ENCODE results near the gene ANP32E. TPM values are rescaled to one million over a fixed set of nuclear protein-coding genes. Genes with fewer than 3 reads are reported as not detected.

The ANP32E gene
- total RNA-seq, 4 donors from 2014 or later = 19.3 to 25.8 (median 24.5) TPM

DNA sequence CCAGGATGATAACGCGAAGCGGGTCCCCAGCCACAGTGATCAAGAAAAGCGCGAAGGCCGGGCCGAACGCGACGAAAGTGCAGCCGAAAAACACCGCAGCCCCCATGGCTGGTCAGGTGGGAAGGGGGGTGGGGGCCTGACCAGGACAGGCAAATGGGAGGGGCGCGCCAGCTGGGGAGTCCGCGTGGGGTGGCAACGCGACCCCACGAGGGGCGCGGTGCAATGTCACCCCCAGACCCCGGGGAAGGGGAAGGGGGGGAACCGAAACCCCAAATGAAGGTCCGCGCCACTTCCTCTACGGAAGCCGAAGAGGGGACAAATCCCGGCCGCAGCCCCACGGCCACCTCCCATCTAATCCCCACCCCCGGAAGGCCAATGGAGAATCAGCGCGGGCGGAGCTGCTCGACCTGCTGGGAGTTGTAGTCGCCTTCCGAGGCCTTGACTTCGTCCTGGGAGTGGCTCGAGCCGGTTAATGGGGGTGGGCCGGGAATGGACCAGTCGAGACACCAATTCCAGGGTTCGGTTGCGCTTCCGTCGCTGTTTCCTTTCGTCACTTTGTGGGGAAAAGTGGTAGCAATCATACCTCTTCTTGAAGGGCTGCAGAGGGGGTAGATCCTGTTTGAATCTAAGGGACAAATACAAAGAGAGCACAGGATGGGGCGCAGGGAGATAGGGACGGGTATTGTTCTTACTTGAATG lies 32.9 kb upstream of the ANP32E start, which contains the start of gene APH1A:
TSS of gene APH1A (minus strand) at position 312 of the 699 bp plus-strand sequence. CDS start at position 106, 206 bp downstream.
- no peaks in the 10 kb centered on the region for H3K27me3 ChIP-seq
- 1% methylated on average over 29 to 45 of the region's 49 CpGs for WGBS, 2 donors
- H3K9me3 ChIP-seq = no peaks in the 10 kb centered on the region
- no peak for TF ChIP-seq CTCF (IDR thresholded peaks at IDR 0.05)
- TF ChIP-seq POLR2A (IDR thresholded peaks at IDR 0.05) = peak in 1 of 2 donors; percentile 64
- peaks cover 7 to 19% of the 10 kb centered on the region in 2 donors for H3K4me1 ChIP-seq
- intact Hi-C loops (cut with DNase I) = no loop called here
- H3K4me3 ChIP-seq (replicated peaks in 1 of 3) = peak within 1 kb of the TSS; percentile 69 to 99 (median 93)
- H3K27ac ChIP-seq = peak within 1 kb of the TSS; percentile 76 to 96 (median 79)
- DNase-seq = peak; percentile 96 to 98
- peaks cover 17 to 20% of the 10 kb centered on the region in 2 donors for H3K36me3 ChIP-seq

DNA sequence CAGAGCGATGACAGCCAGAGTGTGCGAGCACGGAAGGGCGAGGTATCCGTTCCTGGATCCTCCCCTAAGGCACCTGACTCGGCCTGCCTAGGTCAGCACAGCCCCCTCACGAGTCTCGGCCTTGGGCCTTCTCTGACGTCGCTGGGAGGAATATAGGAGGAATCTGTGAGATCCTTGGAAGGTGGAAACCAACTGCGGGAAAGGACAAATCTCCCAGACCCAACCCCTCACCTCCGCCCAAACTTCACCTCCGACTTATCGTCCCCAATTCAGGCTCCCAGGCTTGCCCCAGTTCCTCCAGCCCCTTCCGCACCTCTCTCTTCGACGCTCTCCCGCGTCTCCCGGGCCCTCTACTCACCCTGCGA lies 32.4 kb upstream of the ANP32E start:
- peak; percentile 52 to 57 for DNase-seq
- 0% methylated on average over 20 to 21 of the region's 21 CpGs for WGBS, 2 donors
- no peak for TF ChIP-seq POLR2A (IDR thresholded peaks at IDR 0.05)
- TF ChIP-seq CTCF (IDR thresholded peaks at IDR 0.05) = no peak
- H3K9me3 ChIP-seq = no peaks in the 10 kb centered on the region
- H3K27ac ChIP-seq = peak overlapping the region; percentile 76 to 96 (median 79)
- peaks cover 17 to 20% of the 10 kb centered on the region in 2 donors for H3K36me3 ChIP-seq
- no peaks in the 10 kb centered on the region for H3K27me3 ChIP-seq
- H3K4me3 ChIP-seq (replicated peaks in 1 of 3) = peak overlapping the region; percentile 69 to 99 (median 93)
- peaks cover 7 to 19% of the 10 kb centered on the region in 2 donors for H3K4me1 ChIP-seq
- intact Hi-C loops (cut with DNase I) = no loop called here

GRCh38 chr1:150267896-150268295 lies 32.0 kb upstream of the ANP32E start:
- Histone ChIP-seq H3K36me3 (peaks cover 17 to 20% of the 10 kb centered on the region in 2 donors), H3K9me3 (no peaks in the 10 kb centered on the region), H3K27ac (peak overlapping the region; percentile 76 to 96 (median 79)), H3K27me3 (no peaks in the 10 kb centered on the region), H3K4me1 (peaks cover 7 to 19% of the 10 kb centered on the region in 2 donors), H3K4me3 (replicated peaks in 1 of 3) (peak overlapping the region; percentile 69 to 99 (median 93))
- 28 to 30% methylated on average over 6 of the region's 6 CpGs for WGBS, 2 donors
- no peak for TF ChIP-seq POLR2A (IDR thresholded peaks at IDR 0.05)
- no peak for TF ChIP-seq CTCF (IDR thresholded peaks at IDR 0.05)
- DNase-seq = no peak
- intact Hi-C loops (cut with DNase I) = no loop called here

DNA sequence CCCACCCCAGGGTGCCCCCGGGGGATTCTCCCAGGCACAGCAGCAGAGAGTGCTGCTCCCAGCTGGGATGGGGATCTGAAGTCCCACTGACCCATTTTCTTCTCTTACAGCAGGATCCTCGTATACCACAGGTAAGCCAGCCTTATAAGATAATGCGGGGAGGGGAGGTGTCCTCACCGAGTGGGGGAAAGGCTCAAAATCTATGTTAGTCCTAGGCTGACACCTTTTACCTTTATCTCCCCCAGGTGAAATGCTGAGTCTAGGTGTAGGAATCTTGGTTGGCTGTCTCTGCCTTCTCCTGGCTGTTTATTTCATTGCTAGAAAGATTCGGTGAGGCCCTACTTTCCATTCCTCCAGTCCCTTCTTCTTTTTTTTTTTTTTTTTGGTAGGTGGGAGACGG lies 27.6 kb upstream of the ANP32E start:
- intact Hi-C loops (cut with DNase I) = no loop called here
- TF ChIP-seq POLR2A (IDR thresholded peaks at IDR 0.05) (no peak), CTCF (IDR thresholded peaks at IDR 0.05) (no peak)
- no peaks in the 10 kb centered on the region for H3K27me3 ChIP-seq
- peaks cover 16 to 30% of the 10 kb centered on the region in 2 donors for H3K4me1 ChIP-seq
- H3K27ac ChIP-seq = no peak overlapping the region
- DNase-seq = no peak
- peaks cover 17 to 20% of the 10 kb centered on the region in 2 donors for H3K36me3 ChIP-seq
- H3K4me3 ChIP-seq (replicated peaks in 1 of 3) = no peak overlapping the region
- 77 to 86% methylated on average over 6 of the region's 6 CpGs for WGBS, 2 donors
- H3K9me3 ChIP-seq = no peaks in the 10 kb centered on the region
